Loucy (cell line): ENCODE measurements around the gene MAPKAP1.
A peak's percentile ranks its signal among the peaks of the same experiment; 100 is the strongest.

ENCODE experiments used
- H2AFZ ChIP-seq: fragments of 200-600 bp; sonication (generic); 2 replicates; pipeline ENCODE4 v1.6.0; 2016; ENCODE audit warnings: antibody characterized with exemption, mild to moderate bottlenecking, low read length, moderate library complexity
- H3F3A ChIP-seq: fragments of 200-600 bp; 2 replicates; pipeline ENCODE4 v1.6.0; 2016; ENCODE audit warnings: antibody characterized with exemption, low read depth, mild to moderate bottlenecking
- H3K27me3 ChIP-seq: fragments of 200-600 bp; sonication (generic); 2 replicates; pipeline ENCODE4 v1.6.1; 2014; ENCODE audit warnings: low read length, mild to moderate bottlenecking; ENCODE audit not compliant: insufficient read depth, poor library complexity, severe bottlenecking
- H3K36me3 ChIP-seq: fragments of 200-600 bp; sonication (generic); 2 replicates; pipeline ENCODE4 v1.6.1; 2016; ENCODE audit warnings: low read length; ENCODE audit not compliant: insufficient read depth
- H3K4me1 ChIP-seq: fragments of 200-600 bp; sonication (generic); 2 replicates; pipeline ENCODE4 v1.5.1; 2014; ENCODE audit warnings: low read length, mild to moderate bottlenecking; ENCODE audit not compliant: insufficient read depth, poor library complexity, severe bottlenecking
- H3K4me2 ChIP-seq: fragments of 200-600 bp; sonication (generic); 2 replicates; pipeline ENCODE4 v1.6.0; 2014; ENCODE audit warnings: antibody characterized with exemption, low read length, low read depth, mild to moderate bottlenecking; ENCODE audit not compliant: poor library complexity, severe bottlenecking
- H3K4me3 ChIP-seq: fragments of 200-600 bp; sonication (generic); 2 replicates; pipeline ENCODE4 v1.5.1; 2014; ENCODE audit warnings: low read length, mild to moderate bottlenecking, mixed read lengths; ENCODE audit not compliant: poor library complexity, severe bottlenecking
- H3K79me2 ChIP-seq: fragments of 200-600 bp; sonication (generic); 2 replicates; pipeline ENCODE4 v1.6.1; 2014; ENCODE audit warnings: low read length; ENCODE audit not compliant: insufficient read depth
- H3K9ac ChIP-seq: fragments of 200-600 bp; sonication (generic); 2 replicates; pipeline ENCODE4 v1.6.0; 2014; ENCODE audit warnings: mild to moderate bottlenecking, low read depth, low read length, moderate library complexity; ENCODE audit not compliant: poor library complexity, severe bottlenecking
- H3K9me2 ChIP-seq: fragments of 200-600 bp; sonication (generic); replicated peaks from 2 replicates; pipeline ENCODE4 v1.6.1; 2016; ENCODE audit warnings: low read depth, low read length, mixed read lengths
- H3K9me3 ChIP-seq: fragments of 200-600 bp; sonication (generic); 2 replicates; pipeline ENCODE4 v1.6.1; 2014; ENCODE audit warnings: mild to moderate bottlenecking, antibody characterized with exemption, low read length, low read depth; ENCODE audit not compliant: insufficient read depth
- H4K20me1 ChIP-seq: fragments of 200-600 bp; sonication (generic); 2 replicates; pipeline ENCODE4 v1.6.0; 2014; ENCODE audit warnings: antibody characterized with exemption, low read length, mild to moderate bottlenecking; ENCODE audit not compliant: insufficient read depth, poor library complexity, severe bottlenecking
- CTCF ChIP-seq: fragments of 200-600 bp; sonication (generic); conservative IDR thresholded peaks from 2 replicates; pipeline ENCODE4 v1.5.1; 2014; ENCODE audit warnings: mild to moderate bottlenecking, antibody characterized with exemption, low read length
- EZH2phosphoT487 ChIP-seq: fragments of 200-600 bp; IDR thresholded peaks from 2 replicates; pipeline ENCODE4 v1.6.1; 2018; ENCODE audit warnings: antibody characterized with exemption, mild to moderate bottlenecking, moderate library complexity, borderline replicate concordance

Gene MAPKAP1

DNA sequence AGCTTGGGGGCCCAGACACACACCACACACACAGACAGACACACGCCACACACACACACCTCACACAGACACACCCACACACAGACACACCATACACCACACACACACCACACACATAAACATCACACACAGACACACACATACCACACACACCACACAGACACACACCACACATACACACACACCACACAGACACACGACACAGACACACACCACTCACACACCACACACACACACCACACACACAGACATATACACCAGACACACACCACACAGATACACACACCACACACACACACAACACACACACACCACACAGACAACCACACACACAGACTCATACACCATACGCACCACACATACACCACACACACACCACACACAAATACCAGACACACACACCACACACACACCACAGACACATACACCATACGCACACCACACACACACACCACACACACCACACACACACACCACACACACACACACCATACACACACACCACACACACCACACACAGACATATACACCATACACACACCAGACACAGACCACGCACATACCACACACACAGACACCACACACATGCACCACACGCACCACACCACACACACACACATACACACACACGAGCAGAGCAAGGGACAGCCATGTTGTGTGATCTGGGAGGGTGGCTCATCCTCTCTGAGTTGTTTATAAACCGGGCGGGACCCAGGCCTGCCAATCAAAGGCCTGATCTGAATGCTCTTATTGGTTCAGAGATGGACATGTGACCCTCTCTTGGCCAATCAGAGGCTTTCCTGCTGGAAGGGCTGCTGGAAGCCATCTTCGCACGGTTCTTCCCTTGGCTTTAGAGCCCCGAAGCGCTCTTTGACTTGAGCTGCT, 297.1 kb downstream of the MAPKAP1 start:
- no peaks in the 10 kb centered on the region for H4K20me1 ChIP-seq
- H3K9me2 ChIP-seq: no peaks in the 10 kb centered on the region
- peak overlapping the region; percentile 11 for H3K4me3 ChIP-seq
- H3K36me3 ChIP-seq: no peaks in the 10 kb centered on the region
- H3K27me3 ChIP-seq: no peaks in the 10 kb centered on the region
- no peaks in the 10 kb centered on the region for H3K9me3 ChIP-seq
- no peaks in the 10 kb centered on the region for H3F3A ChIP-seq
- H3K9ac ChIP-seq: no peak overlapping the region
- H2AFZ ChIP-seq: peak overlapping the region; percentile 55; the same call in 1 of the 2 replicates
- TF ChIP-seq EZH2phosphoT487 (no peak), CTCF (no peak)
- H3K4me1 ChIP-seq: peaks cover 2% of the 10 kb centered on the region
- H3K79me2 ChIP-seq: no peaks in the 10 kb centered on the region
- no peak overlapping the region for H3K4me2 ChIP-seq

- Histone ChIP-seq H3K27me3 (no peaks in the 10 kb centered on the region), H3K79me2 (no peaks in the 10 kb centered on the region), H3K9ac (no peak overlapping the region), H3F3A (no peaks in the 10 kb centered on the region), H3K9me2 (no peaks in the 10 kb centered on the region), H3K36me3 (no peaks in the 10 kb centered on the region), H2AFZ (no peak overlapping the region), H4K20me1 (no peaks in the 10 kb centered on the region), H3K9me3 (no peaks in the 10 kb centered on the region), H3K4me3 (no peak overlapping the region), H3K4me2 (no peak overlapping the region), H3K4me1 (peaks cover 2% of the 10 kb centered on the region)
- TF ChIP-seq CTCF (no peak), EZH2phosphoT487 (no peak)
Measured at GRCh38 chr9:125409217-125409636, 297.8 kb downstream of the MAPKAP1 start.

DNA sequence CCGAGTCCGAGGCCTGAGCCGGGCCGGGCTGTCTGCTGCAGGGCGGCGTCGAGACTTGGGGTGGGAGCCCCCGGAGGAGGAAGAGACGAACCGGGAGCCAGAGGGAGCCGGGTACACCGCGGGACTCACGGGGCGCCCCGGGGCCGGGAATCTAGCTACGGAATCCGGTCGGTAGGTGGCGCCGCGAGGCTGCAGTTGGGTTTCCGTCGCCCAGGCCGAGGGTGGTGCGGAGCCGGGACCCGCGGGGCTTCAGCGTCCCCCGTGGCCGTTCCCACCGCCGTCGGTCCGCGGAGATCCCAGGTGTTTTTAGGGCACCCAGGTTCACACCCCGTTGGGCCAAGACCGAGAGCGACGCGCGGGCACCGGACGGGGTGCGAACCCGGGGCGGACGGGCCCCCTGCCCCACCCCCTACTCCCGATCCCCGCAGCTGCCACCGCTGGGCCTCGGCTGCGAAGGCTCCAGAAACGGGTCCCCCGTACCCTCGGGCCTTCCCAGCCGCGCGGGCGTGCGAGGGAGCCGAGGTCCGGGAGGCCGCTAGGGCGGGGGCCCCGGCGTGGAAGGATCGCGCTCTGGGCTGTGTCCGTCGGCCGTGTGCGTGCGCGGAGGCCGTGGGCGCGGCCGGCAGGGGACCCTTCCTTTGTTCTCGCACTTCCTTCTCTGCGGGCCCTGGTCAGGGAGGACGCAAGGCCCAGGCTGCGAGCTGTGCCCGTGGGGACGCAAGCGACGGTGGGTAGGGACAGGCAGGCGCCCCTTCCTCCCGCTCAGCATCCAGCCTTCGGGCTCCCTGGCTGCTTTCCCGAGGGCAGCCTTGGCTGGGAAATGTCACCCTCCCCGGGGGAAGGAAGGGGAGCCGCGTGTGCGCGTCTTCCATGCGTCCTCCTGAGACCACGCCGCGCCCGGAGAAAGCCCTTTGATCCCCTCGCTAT, 298.8 kb downstream of the MAPKAP1 start:
- H3K4me3 ChIP-seq: peak overlapping the region; percentile 71
- TF ChIP-seq CTCF: peak; percentile 74
- no peak for TF ChIP-seq EZH2phosphoT487
- H3K79me2 ChIP-seq: no peaks in the 10 kb centered on the region
- peak overlapping the region; percentile 89 for H2AFZ ChIP-seq
- H3K9ac ChIP-seq: peak overlapping the region; percentile 58
- no peaks in the 10 kb centered on the region for H4K20me1 ChIP-seq
- no peaks in the 10 kb centered on the region for H3K36me3 ChIP-seq
- peak overlapping the region; percentile 65 for H3K4me2 ChIP-seq
- H3K4me1 ChIP-seq: peaks cover 2% of the 10 kb centered on the region
- no peaks in the 10 kb centered on the region for H3F3A ChIP-seq
- H3K9me2 ChIP-seq: no peaks in the 10 kb centered on the region
- no peaks in the 10 kb centered on the region for H3K9me3 ChIP-seq
- H3K27me3 ChIP-seq: no peaks in the 10 kb centered on the region
